Measurements from ENCODE around the gene LASP1.
A peak's percentile ranks its signal among the peaks of the same experiment; 100 is the strongest.
"Not testable (repeated sequence)": the region's sequence is repeated elsewhere in the genome, so short reads cannot be mapped to it uniquely, and the experiment has no call there.

LASP1 gene

GRCh38 chr17:38939987-38940386, 70.1 kb downstream of the LASP1 start:
- Mint-ChIP-seq H3K4me3 (no peak overlapping the region), H3K27ac (no peak overlapping the region), H3K27me3 (no peaks in the 10 kb centered on the region), H3K9me3 (no peaks in the 10 kb centered on the region), H3K4me1 (peaks cover 3% of the 10 kb centered on the region), H3K36me3 (no peaks in the 10 kb centered on the region)
- ATAC-seq (ENCODE audit: low read depth) (no peak), DNase-seq (ENCODE audit: low spot score in 2 of 2) (no peak)

GRCh38 chr17:38940404-38940803, 70.5 kb downstream of the LASP1 start:
- H3K4me1 Mint-ChIP-seq = peaks cover 3% of the 10 kb centered on the region
- no peak for ATAC-seq (ENCODE audit: low read depth)

GRCh38 chr17:38942696-38943334, 73.0 kb downstream of the LASP1 start:
- ATAC-seq (ENCODE audit: low read depth) (peak; percentile 68), DNase-seq (ENCODE audit: low spot score in 2 of 2) (peak in 1 of 2 donors; percentile 5)
- H3K27me3 Mint-ChIP-seq = no peaks in the 10 kb centered on the region
- no peak overlapping the region for H3K27ac Mint-ChIP-seq
- no peaks in the 10 kb centered on the region for H3K36me3 Mint-ChIP-seq
- no peak overlapping the region for H3K4me3 Mint-ChIP-seq
- H3K9me3 Mint-ChIP-seq = no peaks in the 10 kb centered on the region
- peaks cover 3% of the 10 kb centered on the region for H3K4me1 Mint-ChIP-seq

More at GRCh38 chr17:38940404-38940803, 70.5 kb downstream of the LASP1 start:
- no peaks in the 10 kb centered on the region for H3K36me3 Mint-ChIP-seq
- H3K27ac Mint-ChIP-seq = no peak overlapping the region
- no peak for DNase-seq (ENCODE audit: low spot score in 2 of 2)
- H3K27me3 Mint-ChIP-seq = no peaks in the 10 kb centered on the region
- no peaks in the 10 kb centered on the region for H3K9me3 Mint-ChIP-seq
- no peak overlapping the region for H3K4me3 Mint-ChIP-seq

- no peak overlapping the region for H3K27ac Mint-ChIP-seq
- peaks cover 3% of the 10 kb centered on the region for H3K4me1 Mint-ChIP-seq
- no peaks in the 10 kb centered on the region for H3K9me3 Mint-ChIP-seq
- ATAC-seq (ENCODE audit: low read depth) = peak; percentile 32
- no peak overlapping the region for H3K4me3 Mint-ChIP-seq
- no peaks in the 10 kb centered on the region for H3K36me3 Mint-ChIP-seq
- no peaks in the 10 kb centered on the region for H3K27me3 Mint-ChIP-seq
- DNase-seq (ENCODE audit: low spot score in 2 of 2) = no peak
These were observed 73.7 kb downstream of the LASP1 start for GRCh38 chr17:38943607-38944006.

GRCh38 chr17:38947189-38947588, 77.3 kb downstream of the LASP1 start:
- DNase-seq (ENCODE audit: low spot score in 2 of 2) (no peak), ATAC-seq (ENCODE audit: low read depth) (no peak)
- no peaks in the 10 kb centered on the region for H3K36me3 Mint-ChIP-seq
- H3K27ac Mint-ChIP-seq = no peak overlapping the region
- no peaks in the 10 kb centered on the region for H3K27me3 Mint-ChIP-seq
- no peaks in the 10 kb centered on the region for H3K9me3 Mint-ChIP-seq
- H3K4me3 Mint-ChIP-seq = no peak overlapping the region
- H3K4me1 Mint-ChIP-seq = peaks cover 3% of the 10 kb centered on the region

GRCh38 chr17:38953800-38954199, 83.9 kb downstream of the LASP1 start:
- not testable (repeated sequence) for DNase-seq (ENCODE audit: low spot score in 2 of 2); H3K4me3 Mint-ChIP-seq; H3K36me3 Mint-ChIP-seq; H3K9me3 Mint-ChIP-seq; H3K27me3 Mint-ChIP-seq; H3K4me1 Mint-ChIP-seq; ATAC-seq (ENCODE audit: low read depth); H3K27ac Mint-ChIP-seq

GRCh38 chr17:38958326-38958725, 88.5 kb downstream of the LASP1 start:
- H3K4me3 Mint-ChIP-seq = no peak overlapping the region
- peaks cover 2% of the 10 kb centered on the region for H3K4me1 Mint-ChIP-seq
- ATAC-seq (ENCODE audit: low read depth) = no peak
- H3K9me3 Mint-ChIP-seq = no peaks in the 10 kb centered on the region
- no peaks in the 10 kb centered on the region for H3K27me3 Mint-ChIP-seq
- DNase-seq (ENCODE audit: low spot score in 2 of 2) = no peak
- no peak overlapping the region for H3K27ac Mint-ChIP-seq
- H3K36me3 Mint-ChIP-seq = no peaks in the 10 kb centered on the region

- no peak overlapping the region for H3K4me3 Mint-ChIP-seq
- DNase-seq (ENCODE audit: low spot score in 2 of 2) = no peak
- H3K36me3 Mint-ChIP-seq = no peaks in the 10 kb centered on the region
- ATAC-seq (ENCODE audit: low read depth) = no peak
- no peaks in the 10 kb centered on the region for H3K27me3 Mint-ChIP-seq
- no peaks in the 10 kb centered on the region for H3K9me3 Mint-ChIP-seq
- H3K27ac Mint-ChIP-seq = no peak overlapping the region
- H3K4me1 Mint-ChIP-seq = peaks cover 2% of the 10 kb centered on the region
These were observed 88.9 kb downstream of the LASP1 start for GRCh38 chr17:38958756-38959155.

GRCh38 chr17:38959508-38959907, 89.7 kb downstream of the LASP1 start:
- Mint-ChIP-seq H3K27ac (no peak overlapping the region), H3K4me3 (no peak overlapping the region)
- ATAC-seq (ENCODE audit: low read depth) = no peak

GRCh38 chr17:38960402-38960801, 90.5 kb downstream of the LASP1 start:
- no peaks in the 10 kb centered on the region for H3K36me3 Mint-ChIP-seq
- H3K4me1 Mint-ChIP-seq = peaks cover 2% of the 10 kb centered on the region
- H3K27ac Mint-ChIP-seq = no peak overlapping the region
- no peak overlapping the region for H3K4me3 Mint-ChIP-seq
- DNase-seq (ENCODE audit: low spot score in 2 of 2) = no peak
- no peaks in the 10 kb centered on the region for H3K27me3 Mint-ChIP-seq
- no peaks in the 10 kb centered on the region for H3K9me3 Mint-ChIP-seq
- ATAC-seq (ENCODE audit: low read depth) = peak; percentile 60

More at GRCh38 chr17:38959508-38959907, 89.7 kb downstream of the LASP1 start:
- Mint-ChIP-seq H3K27me3 (no peaks in the 10 kb centered on the region), H3K36me3 (no peaks in the 10 kb centered on the region), H3K4me1 (peaks cover 2% of the 10 kb centered on the region), H3K9me3 (no peaks in the 10 kb centered on the region)
- DNase-seq (ENCODE audit: low spot score in 2 of 2) = no peak

GRCh38 chr17:38961413-38961812, 91.6 kb downstream of the LASP1 start:
- no peak for ATAC-seq (ENCODE audit: low read depth)
- H3K27ac Mint-ChIP-seq = no peak overlapping the region
- H3K4me1 Mint-ChIP-seq = peaks cover 2% of the 10 kb centered on the region
- no peak for DNase-seq (ENCODE audit: low spot score in 2 of 2)
- H3K4me3 Mint-ChIP-seq = no peak overlapping the region
- no peaks in the 10 kb centered on the region for H3K27me3 Mint-ChIP-seq
- no peaks in the 10 kb centered on the region for H3K9me3 Mint-ChIP-seq
- no peaks in the 10 kb centered on the region for H3K36me3 Mint-ChIP-seq

- Mint-ChIP-seq H3K9me3 (no peaks in the 10 kb centered on the region), H3K36me3 (no peaks in the 10 kb centered on the region), H3K27ac (peak within 1 kb of the TSS; percentile 23), H3K27me3 (no peaks in the 10 kb centered on the region), H3K4me1 (peaks cover 2% of the 10 kb centered on the region), H3K4me3 (peak within 1 kb of the TSS; percentile 74)
- DNase-seq (ENCODE audit: low spot score in 2 of 2) = peak; percentile 56 to 61
- peak; percentile 98 for ATAC-seq (ENCODE audit: low read depth)
These were observed 97.5 kb downstream of the LASP1 start, which contains the start of gene FBXO47 for GRCh38 chr17:38967290-38967738. TSS of gene FBXO47 (minus strand) at chr17:38967403. CDS start at chr17:38963025, 4,378 bp downstream.

GRCh38 chr17:38969281-38969680, 99.4 kb downstream of the LASP1 start:
- Mint-ChIP-seq H3K36me3 (no peaks in the 10 kb centered on the region), H3K9me3 (no peaks in the 10 kb centered on the region), H3K27ac (no peak overlapping the region), H3K4me3 (no peak overlapping the region), H3K4me1 (peaks cover 2% of the 10 kb centered on the region), H3K27me3 (peaks cover 2% of the 10 kb centered on the region)
- no peak for ATAC-seq (ENCODE audit: low read depth)
- DNase-seq (ENCODE audit: low spot score in 2 of 2) = no peak

- Mint-ChIP-seq H3K27me3 (peaks cover 2% of the 10 kb centered on the region), H3K4me3 (no peak overlapping the region), H3K27ac (no peak overlapping the region), H3K4me1 (peaks cover 2% of the 10 kb centered on the region), H3K36me3 (no peaks in the 10 kb centered on the region), H3K9me3 (no peaks in the 10 kb centered on the region)
- DNase-seq (ENCODE audit: low spot score in 2 of 2) = no peak
- no peak for ATAC-seq (ENCODE audit: low read depth)
These were observed 100.3 kb downstream of the LASP1 start for GRCh38 chr17:38970128-38970527.

- DNase-seq (ENCODE audit: low spot score in 2 of 2) = no peak
- Mint-ChIP-seq H3K27me3 (peaks cover 4% of the 10 kb centered on the region), H3K9me3 (no peaks in the 10 kb centered on the region), H3K4me1 (peaks cover 2% of the 10 kb centered on the region), H3K36me3 (no peaks in the 10 kb centered on the region), H3K4me3 (no peak overlapping the region), H3K27ac (no peak overlapping the region)
- ATAC-seq (ENCODE audit: low read depth) = no peak
These were observed 100.9 kb downstream of the LASP1 start for GRCh38 chr17:38970804-38971203.
